AG04450 (cell line): ENCODE data around the gene CCDC66. TPM values are rescaled to one million over a fixed set of nuclear protein-coding genes. Genes with fewer than 3 reads are reported as not detected.
"Not testable (repeated sequence)": the region's sequence is repeated elsewhere in the genome, so short reads cannot be mapped to it uniquely, and the experiment has no call there.

Experiments used
- CTCF ChIA-PET: fragments of 300-600, 350-600 bp; formaldehyde crosslinking; extraction: SDS; loops from one replicate; lab custom pipeline; 2022; ENCODE audit warnings: antibody characterized with exemption, inconsistent platforms; lab: Charles Lee
- POLR2A ChIA-PET: fragments of 350-600 bp; formaldehyde crosslinking; extraction: SDS; loops from one replicate; lab custom pipeline; 2021; ENCODE audit warnings: antibody characterized with exemption, inconsistent platforms; lab: Yijun Ruan, JAX
- DNase-seq: peaks from one replicate; pipeline ENCODE4 v3.0.0-alpha.2; 2011; ENCODE audit warnings: low read depth, low spot score
- H3K27ac ChIP-seq: one replicate; pipeline ENCODE4 v1.5.1; 2012; ENCODE audit warnings: low read depth, low read length, control low read depth
- H3K27me3 ChIP-seq: one replicate; pipeline ENCODE4 v1.6.0; 2012; ENCODE audit warnings: low read length; ENCODE audit not compliant: control insufficient read depth, insufficient read depth
- H3K4me3 ChIP-seq: 2 replicates; pipeline ENCODE4 v1.5.1; 2011; ENCODE audit warnings: mild to moderate bottlenecking, low read depth, low read length, control low read depth
- H3K9me3 ChIP-seq: 2 replicates; pipeline ENCODE4 v1.5.1; 2012; ENCODE audit warnings: low read length; ENCODE audit not compliant: control insufficient read depth, insufficient read depth
- polyA plus RNA-seq: library from polyadenylated mRNA; depleted of rRNA; stranded (reverse); fragments of >200 nt; gene quantifications from 2 replicates; pipeline ENCODE4 v1.2.3, GENCODE V29; 2011
- TF ChIP-seq, protein P1 (sequence below): IDR thresholded peaks from 2 replicates; pipeline ENCODE4 v1.5.1; 2011; ENCODE audit warnings: low read depth, low read length, control low read depth, inconsistent platforms

Gene CCDC66
- polyA plus RNA-seq, 1 experiment: 12.9 TPM

DNA sequence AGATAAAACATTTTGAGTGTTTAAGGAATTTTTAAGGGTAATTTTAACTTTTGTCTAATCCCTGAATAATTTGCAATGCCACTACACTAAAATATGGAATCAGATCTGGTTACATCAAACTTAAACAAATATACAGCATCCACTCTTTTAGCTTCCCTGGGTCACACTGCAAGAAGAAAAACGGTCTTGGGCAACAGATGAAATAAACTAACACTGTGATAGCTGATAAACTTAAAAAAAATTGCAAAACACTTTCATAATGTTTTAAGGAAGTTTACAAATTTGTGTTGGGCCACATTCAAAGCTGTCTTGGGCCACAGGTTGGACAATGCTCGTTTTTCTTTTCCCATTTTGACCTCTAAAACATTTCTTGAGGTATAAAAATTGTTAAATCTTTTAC lies 34.3 kb downstream of the CCDC66 start:
- ChIA-PET POLR2A (interaction anchor here (0.6 kb wide), 1 partner anchor 38 kb away, joined by 3 read pairs; no protein-coding TSS in a partner anchor), CTCF (interaction anchor here (1.5 kb wide), 1 partner anchor 398 kb away, joined by 4 read pairs; no protein-coding TSS in a partner anchor)
- DNase-seq: no peak
- Histone ChIP-seq H3K9me3 (0 out of 2 replicates have a peak, but pooled peaks cover 2% of the 10 kb centered on the region), H3K27me3 (no peaks in the 10 kb centered on the region), H3K27ac (no peak overlapping the region), H3K4me3 (no peak overlapping the region)
- TF ChIP-seq, protein P1, sequence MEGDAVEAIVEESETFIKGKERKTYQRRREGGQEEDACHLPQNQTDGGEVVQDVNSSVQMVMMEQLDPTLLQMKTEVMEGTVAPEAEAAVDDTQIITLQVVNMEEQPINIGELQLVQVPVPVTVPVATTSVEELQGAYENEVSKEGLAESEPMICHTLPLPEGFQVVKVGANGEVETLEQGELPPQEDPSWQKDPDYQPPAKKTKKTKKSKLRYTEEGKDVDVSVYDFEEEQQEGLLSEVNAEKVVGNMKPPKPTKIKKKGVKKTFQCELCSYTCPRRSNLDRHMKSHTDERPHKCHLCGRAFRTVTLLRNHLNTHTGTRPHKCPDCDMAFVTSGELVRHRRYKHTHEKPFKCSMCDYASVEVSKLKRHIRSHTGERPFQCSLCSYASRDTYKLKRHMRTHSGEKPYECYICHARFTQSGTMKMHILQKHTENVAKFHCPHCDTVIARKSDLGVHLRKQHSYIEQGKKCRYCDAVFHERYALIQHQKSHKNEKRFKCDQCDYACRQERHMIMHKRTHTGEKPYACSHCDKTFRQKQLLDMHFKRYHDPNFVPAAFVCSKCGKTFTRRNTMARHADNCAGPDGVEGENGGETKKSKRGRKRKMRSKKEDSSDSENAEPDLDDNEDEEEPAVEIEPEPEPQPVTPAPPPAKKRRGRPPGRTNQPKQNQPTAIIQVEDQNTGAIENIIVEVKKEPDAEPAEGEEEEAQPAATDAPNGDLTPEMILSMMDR: no peak

DNA sequence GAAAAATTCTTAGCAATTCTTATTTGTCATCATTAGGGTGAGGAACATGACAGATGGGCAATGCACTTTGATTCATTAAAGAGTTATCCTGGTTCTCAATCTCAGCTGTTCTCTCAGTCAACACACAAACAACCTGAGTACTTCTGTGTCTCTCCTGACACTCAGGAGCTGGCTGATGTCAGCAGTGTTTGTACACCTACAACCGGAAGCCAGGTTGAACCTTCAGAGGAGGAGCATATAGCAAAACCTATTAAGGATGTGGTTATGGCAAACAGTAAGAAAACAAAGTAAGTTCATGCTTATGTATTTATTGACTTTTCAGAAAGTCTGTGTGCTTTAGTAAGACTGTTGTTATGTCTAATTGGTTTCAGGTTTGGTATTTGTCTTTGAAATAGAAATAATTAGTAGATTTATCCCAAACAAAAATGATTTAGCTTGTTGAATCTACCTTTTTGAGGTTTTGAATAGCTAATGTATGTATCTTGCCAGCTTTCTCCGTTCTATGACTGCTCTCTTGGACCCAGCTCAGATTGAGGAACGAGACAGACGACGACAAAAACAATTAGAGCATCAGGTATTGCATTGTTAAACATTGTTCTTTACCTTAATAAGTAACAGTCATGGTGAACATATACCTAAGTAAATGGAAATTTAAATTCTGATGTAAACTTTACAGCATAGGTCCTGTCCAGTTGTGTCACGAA lies 36.6 kb downstream of the CCDC66 start:
- POLR2A ChIA-PET: interaction anchor here (0.7 kb wide), 1 partner anchor 12 kb away, joined by 4 read pairs; no protein-coding TSS in a partner anchor
- H3K4me3 ChIP-seq: no peak overlapping the region
- DNase-seq: no peak
- TF ChIP-seq, protein P1: no peak
- no peaks in the 10 kb centered on the region for H3K27me3 ChIP-seq
- 0 out of 2 replicates have a peak, but pooled peaks cover 2% of the 10 kb centered on the region for H3K9me3 ChIP-seq
- H3K27ac ChIP-seq: no peak overlapping the region
- CTCF ChIA-PET: no interaction called here

DNA sequence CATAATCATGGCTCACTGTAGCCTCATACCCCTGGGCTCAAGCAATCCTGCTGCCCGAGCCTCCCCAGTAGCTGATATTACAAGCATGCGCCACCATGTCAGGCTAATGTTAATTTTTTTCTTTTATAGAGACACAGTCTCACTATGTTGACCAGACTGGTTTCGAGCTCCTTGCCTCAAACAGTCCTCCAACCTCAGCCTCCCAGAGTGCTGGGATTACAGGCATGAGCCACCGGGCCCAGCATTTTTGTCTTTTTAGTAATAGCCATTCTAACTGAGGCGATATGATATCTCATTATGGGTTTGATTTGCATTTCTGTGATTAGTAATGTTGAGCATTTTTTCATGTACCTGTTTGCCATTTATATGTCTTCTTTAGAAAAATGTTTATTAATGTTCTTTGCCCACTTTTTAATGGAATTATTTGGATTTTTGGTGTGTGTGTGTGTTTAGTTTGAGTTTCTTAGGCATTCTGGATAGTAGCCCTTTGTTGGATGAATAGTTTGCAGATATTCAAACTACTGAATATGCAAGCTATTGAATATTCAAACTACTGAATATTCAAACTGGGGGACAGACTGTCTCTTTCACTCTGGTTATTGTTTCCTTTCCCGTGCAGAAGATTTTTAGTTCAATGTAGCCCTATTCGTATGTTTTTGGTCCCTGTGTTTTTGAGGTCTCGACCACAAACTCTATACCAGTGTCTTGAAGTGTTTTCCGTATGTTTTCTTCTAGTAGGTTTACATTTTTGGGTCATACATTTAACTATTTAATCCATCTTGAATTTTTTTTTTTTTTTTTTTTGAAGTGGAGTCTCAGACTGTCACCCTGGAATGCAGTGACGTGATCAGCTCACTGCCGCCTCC lies 39.2 kb downstream of the CCDC66 start:
- TF ChIP-seq, protein P1: no peak
- ChIA-PET POLR2A (no interaction called here), CTCF (interaction anchor here (0.7 kb wide), 1 partner anchor 10 kb away, joined by 3 read pairs; no protein-coding TSS in a partner anchor)

DNA sequence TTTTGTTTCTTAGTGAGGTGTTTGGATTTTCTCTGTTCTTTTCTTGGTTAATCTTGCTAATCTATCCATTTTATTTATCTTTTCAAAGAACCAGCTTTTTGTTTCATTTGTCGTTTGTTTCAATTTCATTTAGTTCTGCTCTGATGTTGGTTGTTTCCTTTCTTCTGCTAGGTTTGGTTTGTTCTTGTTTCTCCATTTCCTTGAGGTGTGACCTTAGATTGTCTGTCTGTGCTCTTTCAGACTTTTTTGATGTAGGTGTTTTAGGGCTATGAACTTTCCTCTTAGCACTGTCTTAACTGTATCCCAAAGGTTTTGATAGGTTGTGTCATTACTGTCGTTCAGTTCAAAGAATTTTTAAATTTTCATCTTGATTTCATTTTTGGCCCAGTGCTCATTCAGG lies 51.5 kb downstream of the CCDC66 start:
- H3K27me3 ChIP-seq, H3K27ac ChIP-seq, H3K9me3 ChIP-seq, CTCF ChIA-PET, H3K4me3 ChIP-seq, DNase-seq: not testable (repeated sequence)
- POLR2A ChIA-PET: interaction anchor here (0.6 kb wide), 1 partner anchor 467 kb away, joined by 3 read pairs; no protein-coding TSS in a partner anchor

More for the DNA sequence above, 39.2 kb downstream of the CCDC66 start:
- Histone ChIP-seq H3K27me3 (no peaks in the 10 kb centered on the region), H3K9me3 (0 out of 2 replicates have a peak, but pooled peaks cover 2% of the 10 kb centered on the region), H3K4me3 (no peak overlapping the region), H3K27ac (no peak overlapping the region)
- no peak for DNase-seq

DNA sequence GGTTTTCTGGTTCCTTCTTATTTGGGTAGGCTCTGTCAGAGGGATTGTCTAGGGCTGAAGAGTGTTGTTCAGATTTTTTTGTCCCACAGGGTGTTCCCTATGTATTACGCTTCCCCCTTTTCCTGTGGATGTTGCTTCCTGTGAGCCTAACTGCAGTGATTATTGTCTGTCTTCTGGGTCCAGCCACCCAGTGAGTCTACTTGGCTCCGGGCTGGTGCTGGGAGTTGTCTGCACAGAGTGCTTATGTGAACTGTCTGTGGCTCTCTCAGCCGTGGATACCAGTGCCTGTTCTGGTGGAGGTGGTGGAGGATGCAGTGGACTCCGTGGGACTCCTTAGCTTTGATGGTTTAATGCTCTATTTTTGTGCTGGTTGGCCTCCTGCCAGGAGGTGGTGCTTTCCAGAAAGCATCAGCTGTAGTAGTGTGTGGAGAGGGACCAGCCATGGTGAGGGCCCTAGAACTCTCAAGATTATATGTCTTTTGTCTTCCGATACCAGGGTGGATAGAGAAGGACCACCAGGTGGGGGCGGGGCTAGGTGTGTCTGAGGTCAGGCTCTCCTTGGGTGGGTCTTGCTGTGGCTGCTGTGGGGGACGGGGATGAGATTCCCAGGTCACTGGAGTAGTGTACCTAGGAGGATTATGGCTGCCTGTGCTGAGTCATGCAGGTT lies 53.8 kb downstream of the CCDC66 start:
- Histone ChIP-seq H3K27me3 (no peaks in the 10 kb centered on the region), H3K4me3 (no peak overlapping the region), H3K9me3 (peaks cover 7% of the 10 kb centered on the region; the same call in 1 of the 2 replicates), H3K27ac (no peak overlapping the region)
- ChIA-PET POLR2A (no interaction called here), CTCF (no interaction called here)
- DNase-seq: no peak
- TF ChIP-seq, protein P1: no peak
